GM19397 (cell line): ENCODE results near the gene XDH.
A peak's percentile ranks its signal among the peaks of the same experiment; 100 is the strongest.

ENCODE experiments used
- ATAC-seq: cut with Tn5 transposase; IDR thresholded peaks from one replicate; pipeline ENCODE4 v1.9.1; 2021; ENCODE audit warnings: mild to moderate bottlenecking, moderate library complexity; ENCODE audit not compliant: unreplicated experiment

Gene XDH

DNA sequence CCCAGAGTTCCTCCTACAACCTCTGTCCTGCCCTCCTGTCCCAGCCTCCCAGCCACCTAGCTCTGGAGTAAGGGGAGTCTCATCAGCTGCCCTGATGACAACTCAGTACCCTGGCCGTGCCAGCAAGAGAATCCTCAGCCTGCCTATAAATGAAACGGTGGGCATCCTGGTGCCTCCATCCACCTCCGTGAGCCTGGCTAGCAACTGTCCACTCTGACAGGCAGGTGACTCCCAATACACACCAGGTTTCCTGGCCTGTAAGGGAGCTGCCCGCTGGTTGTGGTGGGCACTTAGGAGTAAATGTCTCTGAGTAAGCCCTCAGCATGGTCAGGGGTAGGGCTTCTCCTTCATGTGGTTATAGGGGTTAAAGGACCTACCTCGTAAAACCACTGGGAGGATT lies 81.5 kb downstream of the XDH start:
- no peak for ATAC-seq

DNA sequence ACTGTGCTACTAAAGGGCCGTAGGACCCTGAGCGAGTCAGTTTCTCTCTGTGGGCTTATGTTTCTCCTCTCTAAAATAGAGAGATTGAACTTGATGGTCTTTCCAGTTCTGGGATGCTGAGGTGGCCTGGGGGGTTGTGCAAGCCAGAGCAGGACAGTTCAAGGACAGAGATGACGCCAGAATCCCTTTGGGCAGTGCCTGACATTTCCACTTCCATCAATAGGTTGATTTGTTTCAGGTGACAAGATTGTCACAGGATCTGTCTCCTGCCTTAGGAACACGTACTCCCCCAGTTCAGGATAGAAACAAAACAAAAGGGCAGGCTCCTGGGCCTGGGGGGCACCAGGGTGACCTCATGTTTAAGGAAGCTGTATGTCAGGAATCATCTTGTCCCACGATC lies 82.0 kb downstream of the XDH start:
- ATAC-seq: no peak

DNA sequence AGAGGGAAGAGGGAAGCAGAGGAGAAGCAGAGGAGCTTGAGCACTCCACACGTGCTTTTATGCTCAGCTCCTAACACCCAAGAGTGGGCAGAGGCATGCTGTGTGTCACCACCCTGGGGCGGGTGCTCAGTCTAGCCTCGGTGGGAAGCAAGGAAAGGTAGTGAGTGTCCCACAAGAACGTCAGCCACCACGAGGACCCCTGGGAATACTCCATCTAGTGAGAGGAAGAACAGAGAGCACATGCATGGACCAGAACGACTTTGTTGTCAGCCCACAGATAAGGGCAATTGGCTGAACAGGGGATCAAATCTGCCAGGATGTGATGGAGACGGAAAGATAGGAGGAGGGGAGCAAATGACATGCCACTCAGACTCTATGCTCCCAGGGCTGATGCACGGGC lies 83.4 kb downstream of the XDH start:
- ATAC-seq: no peak

DNA sequence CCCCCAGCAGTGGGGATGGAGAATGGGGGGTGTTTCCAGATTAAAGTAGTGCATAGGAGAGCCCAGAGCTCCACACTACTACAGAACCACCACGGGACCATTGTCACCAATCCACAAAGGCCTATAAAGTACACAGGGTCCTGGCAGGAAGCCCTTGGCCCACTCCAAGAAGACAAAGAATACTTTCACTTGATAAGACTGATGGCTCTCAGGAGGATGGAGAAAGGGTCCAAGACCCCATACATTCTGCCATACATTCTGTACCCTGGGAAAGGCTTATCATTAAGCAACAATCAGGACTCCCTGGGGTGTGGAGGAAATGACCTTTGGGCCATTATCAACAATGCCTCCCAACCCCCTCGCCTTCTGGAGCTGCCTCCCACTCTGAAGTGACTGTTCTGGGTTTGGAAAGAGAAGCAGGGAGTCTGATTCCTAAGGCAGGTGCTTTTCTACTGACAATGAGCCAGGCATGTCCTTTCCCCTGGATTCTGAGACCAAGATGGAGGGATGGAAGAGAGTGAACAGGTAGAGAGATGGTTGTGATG lies 85.4 kb downstream of the XDH start:
- ATAC-seq: no peak

DNA sequence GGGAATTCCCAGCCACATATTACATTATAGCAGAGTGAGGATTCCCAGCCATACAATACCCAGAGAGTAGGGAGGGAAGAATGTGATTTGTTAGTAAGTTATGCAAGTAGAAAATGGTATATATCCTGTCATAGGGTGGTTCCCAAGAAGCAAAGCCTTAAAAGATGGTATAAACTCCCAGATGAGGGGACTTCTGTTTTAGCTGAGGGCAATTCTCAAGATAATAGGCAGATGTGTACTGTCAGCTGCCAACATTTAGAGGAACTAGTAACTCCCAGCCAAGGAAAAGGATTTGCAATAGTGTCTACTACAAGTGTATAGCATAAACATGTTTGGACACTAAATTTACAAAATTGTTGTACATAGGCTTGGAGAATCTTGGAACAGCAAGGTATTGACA lies 86.5 kb downstream of the XDH start:
- ATAC-seq: no peak

DNA sequence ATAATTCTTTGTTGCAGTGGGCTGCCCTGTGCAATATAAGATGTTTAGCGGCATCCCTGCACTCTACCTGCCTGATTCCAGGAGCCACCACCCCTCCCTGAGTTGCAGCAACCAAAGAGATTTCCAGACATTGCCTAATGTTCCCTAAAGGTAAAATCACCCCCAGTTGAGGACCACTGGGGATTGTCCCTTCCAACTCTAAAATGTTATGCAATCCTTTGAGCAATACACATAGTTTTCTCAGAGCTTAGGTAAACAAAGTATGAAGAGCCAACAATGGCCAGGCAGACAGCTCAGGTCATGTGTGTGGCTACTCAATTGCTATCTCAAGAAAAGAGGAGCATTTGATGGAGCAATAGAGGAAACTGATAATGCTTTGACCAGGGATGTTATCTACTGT lies 87.0 kb downstream of the XDH start:
- no peak for ATAC-seq

DNA sequence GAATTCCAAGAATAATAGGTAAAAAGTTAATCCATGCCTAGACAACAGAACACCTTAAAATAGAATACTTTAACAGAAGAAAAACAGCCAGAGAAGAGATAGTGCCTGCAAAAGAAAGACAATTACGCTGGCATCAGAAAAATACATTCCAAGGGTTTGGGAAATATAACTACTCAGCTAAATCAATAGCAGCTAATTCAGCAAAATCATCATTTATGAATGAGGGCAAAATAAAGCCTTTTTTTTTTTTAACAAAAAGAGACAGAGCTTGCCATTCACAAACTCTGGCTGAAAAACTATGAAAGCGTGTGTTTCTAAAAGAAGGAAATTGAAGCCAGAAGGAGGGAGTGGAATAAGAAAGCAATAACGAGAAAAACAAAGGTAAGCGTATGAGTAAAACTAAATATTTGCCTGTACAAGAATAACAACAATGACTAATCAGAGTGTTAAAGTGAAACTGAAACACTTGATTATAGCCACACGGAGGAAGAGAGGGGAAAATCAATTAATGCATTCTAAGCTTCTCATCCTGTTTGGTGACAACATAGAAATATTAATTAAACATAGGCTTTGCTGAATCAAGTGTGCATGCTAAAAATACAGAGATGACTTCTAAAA lies 90.4 kb downstream of the XDH start:
- no peak for ATAC-seq

DNA sequence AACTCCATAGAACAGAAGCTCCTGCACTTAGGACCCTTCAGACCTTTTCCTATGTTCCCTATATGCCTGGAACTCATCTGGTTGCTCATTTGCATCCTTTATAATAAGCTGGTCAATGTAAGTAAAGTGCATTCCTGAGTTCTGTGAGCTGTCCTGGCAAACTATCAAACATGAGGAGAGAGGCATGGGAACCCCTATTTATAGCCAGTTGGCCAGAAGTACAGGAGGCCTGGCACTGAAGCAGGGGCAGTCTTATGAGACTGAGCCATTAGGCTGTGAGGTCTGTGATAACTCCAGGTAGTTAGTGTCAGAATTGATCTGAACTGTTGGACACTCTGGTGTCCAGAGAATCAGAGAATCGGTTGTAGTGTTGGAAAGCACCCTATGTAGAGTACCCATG lies 92.2 kb downstream of the XDH start:
- ATAC-seq: no peak

DNA sequence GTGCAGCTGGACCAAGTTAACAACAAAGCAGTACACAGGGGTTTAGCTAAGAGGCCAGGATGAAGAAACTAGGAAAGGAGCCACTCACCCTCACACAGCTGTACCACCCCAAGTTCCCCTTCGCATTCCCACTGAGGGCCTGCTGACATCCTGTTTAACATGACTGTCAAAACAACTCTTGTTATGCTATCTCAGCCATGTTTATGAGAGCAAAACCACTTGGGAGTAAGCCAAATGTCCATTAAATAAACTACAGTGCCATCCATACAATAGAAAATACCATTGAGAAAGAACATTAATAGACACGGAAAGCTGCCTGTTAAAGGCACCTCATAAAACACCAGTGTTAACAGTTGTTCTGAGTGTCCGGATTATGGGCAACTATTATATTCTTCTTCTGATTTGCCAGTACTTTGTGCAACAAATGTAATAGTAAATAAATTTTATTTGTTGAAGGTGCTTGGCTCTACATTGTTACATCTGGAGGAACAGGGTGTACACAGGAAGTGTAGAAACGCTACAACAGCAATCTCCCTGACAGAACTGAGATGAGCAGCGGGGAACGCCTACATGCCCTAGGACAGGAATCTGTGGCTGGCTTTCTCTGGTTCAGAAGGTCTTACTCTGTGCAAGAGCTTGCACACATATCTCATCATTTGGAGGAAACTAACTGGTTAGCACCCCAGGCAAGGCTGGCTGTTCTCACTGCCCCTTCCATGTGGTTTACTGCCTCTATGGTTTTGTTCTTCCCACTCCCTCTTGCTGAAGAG lies 95.0 kb downstream of the XDH start:
- no peak for ATAC-seq

DNA sequence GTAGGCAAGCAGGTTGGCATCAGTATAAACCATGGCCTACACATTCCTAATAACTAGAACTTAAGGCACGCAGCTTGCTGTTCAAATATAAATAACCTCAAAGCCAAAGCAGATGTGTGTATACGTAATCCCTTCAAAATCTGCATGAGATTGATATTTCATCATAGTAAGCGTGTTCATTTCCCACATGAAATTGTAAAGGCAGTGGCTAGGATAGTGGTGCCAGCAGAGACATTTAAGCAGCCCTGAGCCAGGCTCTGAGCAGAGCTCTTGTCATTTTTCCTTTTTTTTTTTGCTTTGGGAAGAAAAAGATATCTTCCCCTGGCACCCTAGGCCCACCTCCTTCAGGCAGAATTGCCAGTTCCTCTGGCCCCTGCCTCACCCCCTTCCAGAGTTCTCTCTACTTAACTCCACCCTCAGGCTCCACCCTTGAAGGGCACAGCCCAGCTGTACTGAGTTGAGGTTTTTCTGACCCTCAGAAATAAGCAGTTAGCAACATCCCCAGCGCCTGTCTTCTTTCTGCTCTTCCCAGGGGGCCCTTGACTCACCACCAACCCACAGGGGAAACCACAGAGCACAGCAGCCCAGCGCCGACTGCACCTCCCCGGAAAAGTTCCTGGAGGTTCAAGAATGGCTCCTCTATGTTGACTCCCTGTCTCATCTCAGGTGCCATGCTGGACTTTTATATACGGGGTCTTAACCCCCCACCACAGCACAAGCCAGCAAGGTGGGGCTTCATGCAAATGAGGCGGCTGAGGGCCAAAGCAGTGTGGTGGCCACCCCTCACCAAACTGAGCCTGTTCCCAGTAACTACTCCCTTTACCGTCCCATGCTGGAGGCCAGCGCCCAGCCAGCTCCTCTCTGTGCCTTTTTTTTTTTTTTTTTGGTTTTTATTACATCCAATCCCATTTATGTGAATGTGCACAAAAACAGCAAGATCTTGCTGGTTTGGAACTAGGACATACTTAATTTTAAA lies 95.9 kb downstream of the XDH start:
- peak; percentile 59 for ATAC-seq

DNA sequence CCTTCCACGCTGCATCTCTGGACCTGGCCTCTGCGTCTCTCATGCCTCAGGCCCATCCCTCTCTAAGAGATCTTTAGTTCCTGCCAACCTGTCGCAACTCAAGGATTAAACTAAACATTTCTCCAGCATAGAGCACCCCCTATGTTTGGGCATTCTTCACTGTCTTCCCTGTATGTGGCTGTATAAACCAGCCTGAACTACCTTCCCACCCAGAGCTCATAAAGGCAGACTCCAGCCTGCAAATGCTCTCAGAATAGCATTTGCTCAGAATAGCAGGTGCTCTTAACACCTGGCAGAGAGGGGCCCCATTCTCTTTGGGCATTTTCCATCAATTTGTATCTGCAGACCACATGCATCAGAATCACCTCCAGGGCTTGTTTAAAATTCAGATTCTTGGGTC lies 97.1 kb downstream of the XDH start:
- ATAC-seq: no peak

DNA sequence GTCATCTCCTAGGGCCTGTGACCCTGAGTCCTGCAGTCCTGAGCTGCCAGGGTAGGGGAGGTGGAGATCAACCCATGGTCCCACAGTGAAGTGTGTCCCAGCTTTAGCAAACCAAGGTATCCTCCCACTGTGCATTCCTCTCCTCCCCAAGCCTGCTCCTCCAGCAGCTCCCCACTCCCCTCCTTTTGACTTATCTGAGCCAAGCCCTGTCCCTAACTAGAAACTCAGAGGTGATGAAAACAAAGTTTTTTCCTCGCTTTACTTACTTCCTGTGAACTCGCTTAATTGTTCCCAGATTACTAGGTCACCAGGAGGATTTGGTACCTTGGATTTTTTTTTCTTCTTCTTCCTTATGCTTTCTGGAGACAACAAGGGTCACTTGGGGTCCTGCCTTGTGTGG lies 99.8 kb downstream of the XDH start:
- ATAC-seq: no peak

DNA sequence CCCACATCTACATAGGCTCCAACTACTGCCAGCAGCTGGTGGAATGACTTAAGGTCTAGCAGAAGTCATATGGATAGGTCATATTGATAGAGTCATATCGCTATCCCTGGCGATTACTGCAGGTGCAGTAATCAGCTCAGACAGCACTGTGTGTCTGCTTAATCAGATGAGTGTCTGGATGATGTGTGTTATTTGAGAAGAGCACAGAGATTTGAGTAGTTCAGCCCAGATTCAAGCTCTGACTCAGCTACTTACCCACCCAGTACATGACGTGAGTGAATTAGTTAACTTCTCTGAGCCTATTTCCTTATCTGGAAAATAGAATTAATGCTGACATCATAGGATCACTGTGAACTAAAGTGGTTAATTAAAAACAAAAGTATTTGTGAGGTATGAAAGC lies 101.6 kb downstream of the XDH start:
- ATAC-seq: no peak

DNA sequence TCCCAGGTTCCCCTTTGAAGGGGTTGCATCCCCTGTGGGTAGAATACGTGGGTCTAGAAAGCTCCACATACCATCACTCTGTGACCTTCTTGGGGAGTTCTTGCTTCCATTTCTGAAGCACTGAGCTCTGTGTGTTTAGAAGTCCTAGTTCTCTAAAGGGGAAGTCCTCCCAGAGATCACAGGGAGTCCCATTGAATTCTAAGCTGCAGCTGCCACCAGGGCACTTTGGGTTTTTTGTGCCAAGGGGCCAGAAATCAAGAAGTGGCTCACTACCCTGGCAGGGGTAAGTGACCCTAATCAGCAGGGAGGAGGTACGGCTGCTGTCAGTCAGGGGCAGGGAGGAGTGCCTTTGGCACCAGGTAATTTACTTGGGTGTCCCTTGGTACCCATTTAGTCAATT lies 109.7 kb downstream of the XDH start:
- ATAC-seq: no peak

DNA sequence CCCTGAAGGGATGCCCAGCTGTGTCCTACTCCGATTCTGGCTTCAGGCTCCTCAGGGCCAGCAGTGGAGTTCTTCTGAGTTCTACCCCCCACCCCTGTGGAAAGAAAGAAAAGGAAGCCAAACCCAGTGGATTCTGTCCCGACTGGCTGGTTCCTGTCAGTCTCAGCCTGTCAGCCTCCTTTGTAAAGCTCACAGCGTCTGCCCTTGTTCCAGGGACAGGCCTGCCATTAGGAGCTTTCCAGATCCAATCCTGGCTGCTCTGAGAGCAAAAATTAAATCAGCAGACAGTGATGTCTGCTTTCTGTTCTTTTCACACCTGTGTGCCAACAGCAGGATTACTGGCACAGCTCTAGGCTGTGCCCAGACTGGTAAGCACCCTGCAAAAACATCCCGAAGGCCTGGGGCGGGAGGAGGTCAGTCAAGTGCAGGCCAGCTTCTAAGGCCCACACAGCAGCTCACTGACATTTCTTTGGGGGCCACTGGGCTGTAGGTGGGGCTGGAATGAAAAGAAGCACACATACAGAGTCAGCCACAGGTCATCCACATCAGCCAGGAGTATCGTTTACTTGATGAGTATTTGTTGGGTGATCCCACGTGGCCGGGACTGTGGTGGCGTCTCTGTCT lies 111.5 kb downstream of the XDH start:
- no peak for ATAC-seq

DNA sequence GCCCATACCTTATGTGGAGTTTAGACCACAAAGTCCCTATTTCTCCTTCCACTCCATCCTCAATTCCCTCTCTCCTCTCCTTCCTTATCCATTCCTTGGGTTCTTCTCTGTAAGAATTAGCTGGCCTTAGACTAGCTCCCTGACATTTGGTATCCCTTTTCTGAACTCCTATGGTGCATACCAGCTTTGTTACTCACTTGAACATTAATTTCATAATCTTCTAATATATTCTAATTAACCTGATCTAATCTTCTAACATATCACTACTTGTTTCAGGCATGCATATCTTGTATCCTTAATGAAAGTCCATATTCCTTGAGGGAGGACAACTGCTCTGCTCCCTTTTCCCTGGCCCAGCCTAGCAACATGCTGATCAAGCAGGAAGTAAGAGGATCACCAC lies 114.2 kb downstream of the XDH start:
- no peak for ATAC-seq

DNA sequence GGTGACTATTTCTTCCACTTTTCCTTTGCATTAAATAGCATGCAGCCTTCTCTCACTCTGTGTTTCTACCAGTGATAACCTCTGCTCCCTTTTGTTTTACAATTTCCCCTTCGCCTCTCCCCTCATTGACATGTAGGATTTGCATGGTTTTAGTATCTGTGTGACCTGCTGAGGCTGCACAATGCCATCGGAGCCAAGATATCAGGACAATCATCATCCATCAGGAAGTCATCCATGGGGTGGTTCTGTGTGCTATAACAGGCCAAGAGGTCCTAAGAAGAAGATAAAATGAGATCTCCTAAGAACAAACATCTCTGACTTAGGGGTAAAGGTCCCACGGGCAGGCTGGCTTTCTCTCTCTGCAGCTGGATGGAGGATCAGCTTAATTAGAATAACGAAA lies 115.0 kb downstream of the XDH start:
- ATAC-seq: no peak

DNA sequence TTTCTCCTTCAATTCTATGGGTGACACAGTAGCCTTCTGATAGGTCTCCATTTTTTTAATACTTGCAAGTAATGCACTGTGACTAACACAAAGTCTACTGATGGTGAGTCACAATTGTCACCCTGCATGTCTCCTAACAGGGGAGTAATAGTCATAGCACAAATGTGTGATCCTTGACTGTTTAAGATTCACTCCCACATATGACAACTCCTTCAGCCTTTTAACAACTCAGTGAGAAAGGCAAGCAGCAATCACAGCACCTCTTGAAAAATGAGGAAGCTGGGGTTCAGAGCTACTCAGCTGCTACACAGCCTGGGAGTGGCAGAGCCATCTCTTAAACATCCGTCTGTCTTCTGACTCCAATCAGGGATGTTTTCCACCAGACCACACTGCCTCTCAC lies 116.8 kb downstream of the XDH start:
- ATAC-seq: no peak

DNA sequence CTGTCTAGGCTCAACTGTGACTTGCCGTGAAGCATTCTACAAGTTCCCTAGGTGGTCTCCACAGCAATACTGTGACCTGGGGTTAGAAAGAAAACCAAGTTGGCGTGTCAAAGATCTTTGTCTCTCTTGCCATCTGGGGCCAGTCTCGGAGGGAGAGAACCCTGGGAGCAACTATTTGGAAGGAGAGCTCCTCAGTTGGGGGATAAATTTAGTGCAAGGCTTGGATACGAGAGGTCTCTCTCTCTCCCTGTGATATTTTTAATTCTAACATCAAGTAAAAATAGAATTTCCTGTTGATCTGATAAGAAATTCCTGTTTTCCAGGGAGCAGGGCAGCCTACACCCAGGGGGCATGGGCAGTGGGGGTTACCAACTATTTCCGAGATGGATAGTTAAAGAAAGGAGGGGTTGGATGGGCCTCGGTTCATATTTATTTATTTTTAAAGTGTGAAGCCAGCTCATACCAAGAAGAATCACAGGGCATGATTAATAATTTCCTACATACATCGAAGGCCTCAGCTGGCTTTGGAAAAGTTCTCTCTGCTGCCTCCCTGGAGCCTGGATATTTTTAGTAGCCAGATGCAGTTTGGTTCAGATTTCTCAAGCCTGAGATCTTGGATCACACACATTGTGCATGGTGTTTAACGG lies 117.8 kb downstream of the XDH start:
- ATAC-seq: no peak

DNA sequence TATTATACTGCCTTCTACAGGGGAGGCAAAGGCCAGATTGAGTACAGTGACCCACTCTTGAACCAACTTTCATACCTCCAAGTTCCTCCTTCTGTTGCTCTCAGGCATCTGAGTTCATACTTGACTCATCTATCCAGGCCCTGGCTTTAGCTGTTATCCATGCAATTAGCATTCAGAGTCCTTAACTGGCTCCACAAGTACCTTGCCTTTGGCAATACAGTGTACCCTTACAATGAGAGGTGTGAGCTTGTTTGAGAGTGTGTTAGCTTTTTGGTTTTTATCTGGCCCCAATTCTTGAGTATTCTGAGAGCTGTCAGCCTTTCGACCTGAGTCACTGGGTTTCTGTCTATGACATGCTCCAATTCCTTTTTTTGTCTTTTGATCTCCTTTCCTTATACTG lies 120.3 kb downstream of the XDH start:
- no peak for ATAC-seq

DNA sequence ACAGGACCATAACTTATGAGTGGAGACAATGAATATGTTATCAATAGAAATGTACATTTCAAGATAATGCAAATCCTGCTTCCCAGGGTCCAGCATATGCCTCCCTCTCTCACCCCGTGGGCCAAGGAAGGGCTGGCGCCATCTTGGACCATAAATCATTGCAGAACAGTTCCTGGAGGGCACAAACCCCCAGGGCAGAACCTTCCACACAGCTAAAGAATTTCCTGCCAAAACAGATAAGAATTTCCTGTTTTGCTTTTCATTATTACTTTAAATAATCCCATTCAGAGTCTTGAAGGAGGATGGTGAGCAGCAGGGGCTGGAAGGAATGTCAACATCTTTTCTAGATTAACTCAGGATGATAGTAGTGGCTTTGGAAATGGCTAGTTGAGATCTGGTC lies 126.9 kb downstream of the XDH start:
- no peak for ATAC-seq
